Measurements from ENCODE around the gene IKZF2.

DNA sequence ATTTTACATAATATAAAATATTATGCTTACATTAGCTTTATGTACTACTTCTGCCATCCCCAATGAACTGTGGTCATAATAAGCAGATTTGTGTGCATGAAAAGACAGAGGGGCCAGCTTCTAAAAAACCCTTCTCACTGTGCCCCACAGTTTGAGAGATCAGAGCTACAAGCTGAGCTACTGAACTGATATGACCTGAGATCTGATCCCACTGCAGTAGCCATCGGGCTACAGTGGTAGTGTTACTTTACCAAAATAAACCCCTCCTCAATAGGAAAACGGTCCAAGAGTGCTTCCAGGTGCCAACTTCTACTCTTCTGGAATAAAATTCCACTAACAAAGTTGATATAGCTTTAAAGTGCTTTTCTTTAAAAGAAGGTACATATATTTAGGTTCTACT is 43.1 kb downstream of the IKZF2 start:
- TF ChIP-seq, protein P1, sequence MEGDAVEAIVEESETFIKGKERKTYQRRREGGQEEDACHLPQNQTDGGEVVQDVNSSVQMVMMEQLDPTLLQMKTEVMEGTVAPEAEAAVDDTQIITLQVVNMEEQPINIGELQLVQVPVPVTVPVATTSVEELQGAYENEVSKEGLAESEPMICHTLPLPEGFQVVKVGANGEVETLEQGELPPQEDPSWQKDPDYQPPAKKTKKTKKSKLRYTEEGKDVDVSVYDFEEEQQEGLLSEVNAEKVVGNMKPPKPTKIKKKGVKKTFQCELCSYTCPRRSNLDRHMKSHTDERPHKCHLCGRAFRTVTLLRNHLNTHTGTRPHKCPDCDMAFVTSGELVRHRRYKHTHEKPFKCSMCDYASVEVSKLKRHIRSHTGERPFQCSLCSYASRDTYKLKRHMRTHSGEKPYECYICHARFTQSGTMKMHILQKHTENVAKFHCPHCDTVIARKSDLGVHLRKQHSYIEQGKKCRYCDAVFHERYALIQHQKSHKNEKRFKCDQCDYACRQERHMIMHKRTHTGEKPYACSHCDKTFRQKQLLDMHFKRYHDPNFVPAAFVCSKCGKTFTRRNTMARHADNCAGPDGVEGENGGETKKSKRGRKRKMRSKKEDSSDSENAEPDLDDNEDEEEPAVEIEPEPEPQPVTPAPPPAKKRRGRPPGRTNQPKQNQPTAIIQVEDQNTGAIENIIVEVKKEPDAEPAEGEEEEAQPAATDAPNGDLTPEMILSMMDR (conservative IDR thresholded peaks at IDR 0.05; ENCODE audit: low read depth, low read length), result no peak
- no peak for TF ChIP-seq EZH2 (IDR thresholded peaks at IDR 0.05; ENCODE audit: low read length, unreplicated experiment)
- TF ChIP-seq EZH2phosphoT487 (IDR thresholded peaks at IDR 0.05; ENCODE audit: borderline replicate concordance, low read length), result no peak

Measured in PC-3 (cell line).